B cell (primary cell): ENCODE results near the gene COL11A2. TPM values are rescaled to one million over a fixed set of nuclear protein-coding genes. Genes with fewer than 3 reads are reported as not detected.
"Not testable (repeated sequence)": the region's sequence is repeated elsewhere in the genome, so short reads cannot be mapped to it uniquely, and the experiment has no call there.

ENCODE experiments used
- ATAC-seq: fragments of 200-7000 bp; cut with Tn5 transposase; one replicate; pipeline ENCODE4 v1.10.0; 2021; ENCODE audit warnings: low read depth, mild to moderate bottlenecking, moderate number of reproducible peaks, moderate library complexity
- CTCF ChIA-PET: fragments of 350-600 bp; sonication (Branson Sonifier 250); formaldehyde crosslinking; loops from one replicate; lab custom pipeline; 2021; ENCODE audit warnings: antibody characterized with exemption, inconsistent platforms; lab: Charles Lee
- POLR2A ChIA-PET: fragments of 350-600 bp; sonication (Branson Sonifier 250); formaldehyde crosslinking; loops from one replicate; lab custom pipeline; 2021; ENCODE audit warnings: antibody characterized with exemption; lab: Charles Lee
- DNase-seq: peaks from one replicate; pipeline ENCODE4 v3.0.0; 2013
- H2AFZ ChIP-seq: 2 replicates; pipeline ENCODE4 v1.6.1; 2012; ENCODE audit warnings: mild to moderate bottlenecking, low read depth, low read length; ENCODE audit not compliant: insufficient read depth, poor library complexity, severe bottlenecking
- H3K27ac ChIP-seq, 2 donors: 1 replicate in 1 of 2; 2 replicates in 1 of 2; pipeline ENCODE4 v1.5.1; 2012 to 2013; ENCODE audit warnings: low read length in 2 of 2, mild to moderate bottlenecking in 2 of 2, moderate library complexity in 1 of 2
- H3K27me3 ChIP-seq, 4 experiments: fragments of 200-600 bp in 1 of 4; sonication (generic) in 1 of 4; replicated peaks in 1 of 4; 1 replicate in 2 of 4; 2 replicates in 2 of 4; pipeline versions ENCODE4 v1.6.1 to v1.7.0; 2013 to 2016; ENCODE audit warnings: low read length in 3 of 4, mild to moderate bottlenecking in 2 of 4, mixed read lengths in 1 of 4, moderate library complexity in 1 of 4; ENCODE audit not compliant: insufficient read depth in 4 of 4, control insufficient read depth in 3 of 4; ENCODE audit errors: control extremely low read depth in 1 of 4
- H3K36me3 ChIP-seq, 2 experiments: replicated peaks in 1 of 2; 1 replicate in 1 of 2; 2 replicates in 1 of 2; pipeline versions ENCODE4 v1.6.1 to v1.7.1; 2013; ENCODE audit warnings: low read length in 1 of 2; ENCODE audit not compliant: insufficient read depth in 2 of 2, control insufficient read depth in 1 of 2; ENCODE audit errors: control extremely low read depth in 1 of 2, extremely low read depth in 1 of 2
- H3K4me1 ChIP-seq, 2 donors: fragments of 200-600 bp in 1 of 2; sonication (generic) in 1 of 2; 1 replicate in 1 of 2; 2 replicates in 1 of 2; pipeline versions ENCODE4 v1.5.1 to v1.6.1; 2013 to 2017; ENCODE audit warnings: low read length in 2 of 2; ENCODE audit not compliant: control insufficient read depth in 2 of 2, insufficient read depth in 2 of 2
- H3K4me2 ChIP-seq: replicated peaks from 2 replicates; pipeline ENCODE3; 2012; ENCODE audit warnings: mild to moderate bottlenecking, low read depth, low read length; ENCODE audit not compliant: poor library complexity, severe bottlenecking
- H3K4me3 ChIP-seq, 5 experiments: fragments of 200-600 bp in 1 of 5; sonication (generic) in 1 of 5; 1 replicate in 3 of 5; 2 replicates in 2 of 5; pipeline versions ENCODE4 v1.5.1 to v1.7.0; 2011 to 2016; ENCODE audit warnings: low read length in 4 of 5, mild to moderate bottlenecking in 4 of 5, low read depth in 2 of 5, control low read depth in 1 of 5, moderate library complexity in 1 of 5; ENCODE audit not compliant: insufficient read depth in 1 of 5; ENCODE audit errors: control extremely low read depth in 1 of 5, extremely low read depth in 1 of 5
- H3K79me2 ChIP-seq: fragments of 200-600 bp; sonication (generic); one replicate; pipeline ENCODE4 v1.6.0; 2016; ENCODE audit warnings: low read length; ENCODE audit not compliant: control insufficient read depth, insufficient read depth
- H3K9ac ChIP-seq: fragments of 200-600 bp; sonication (generic); 2 replicates; pipeline ENCODE4 v1.6.1; 2017; ENCODE audit warnings: mild to moderate bottlenecking, low read length, moderate library complexity
- H3K9me3 ChIP-seq, 3 donors: one replicate each; pipeline versions ENCODE4 v1.6.1 to v1.7.1; 2013; ENCODE audit warnings: low read length in 2 of 3; ENCODE audit not compliant: control insufficient read depth in 2 of 3, insufficient read depth in 1 of 3; ENCODE audit errors: control extremely low read depth in 1 of 3
- H4K20me1 ChIP-seq: 2 replicates; pipeline ENCODE4 v1.6.0; 2012; ENCODE audit warnings: mild to moderate bottlenecking, low read length; ENCODE audit not compliant: insufficient read depth, control insufficient read depth, poor library complexity, severe bottlenecking
- H3K27ac Mint-ChIP-seq: one replicate; pipeline ENCODE4 v1.8.0; 2021; ENCODE audit warnings: mixed read lengths
- H3K27me3 Mint-ChIP-seq: one replicate; pipeline ENCODE4 v1.8.0; 2021; ENCODE audit warnings: mixed read lengths
- H3K4me1 Mint-ChIP-seq: one replicate; pipeline ENCODE4 v1.8.0; 2021; ENCODE audit warnings: mixed read lengths
- H3K4me3 Mint-ChIP-seq: one replicate; pipeline ENCODE4 v1.8.0; 2021; ENCODE audit warnings: mixed read lengths
- H3K9me3 Mint-ChIP-seq: one replicate; pipeline ENCODE4 v1.8.0; 2022; ENCODE audit warnings: mixed read lengths; ENCODE audit not compliant: insufficient read depth
- CTCF ChIP-seq: fragments of 200-600 bp; IDR thresholded peaks from one replicate; pipeline ENCODE4 v1.8.0; 2022; ENCODE audit warnings: antibody characterized with exemption, mild to moderate bottlenecking
- EZH2 ChIP-seq: IDR thresholded peaks from 2 replicates; pipeline ENCODE4 v1.6.1; 2012; ENCODE audit warnings: borderline replicate concordance, low read depth, mild to moderate bottlenecking, moderate library complexity, low read length; ENCODE audit not compliant: insufficient read depth, poor library complexity, severe bottlenecking
- WGBS: methylation state at CpG from one replicate; pipeline ENCODE4 v1.1.5; 2013; ENCODE audit warnings: missing lambda C conversion rate; ENCODE audit not compliant: insufficient coverage; 5-methylcytosine and 5-hydroxymethylcytosine counted together
- intact Hi-C: fragments of 100-400 bp; cut with micrococcal nuclease; formaldehyde crosslinking; loops from one replicate; pipeline ENCODE4 v1.10.0; 2022
- polyA plus RNA-seq: library from polyadenylated mRNA; depleted of rRNA; stranded (reverse); fragments of >200 nt; gene quantifications from 2 replicates; pipeline ENCODE4 v1.2.3, GENCODE V29; 2012
- total RNA-seq, 2 donors: library from RNA; stranded (reverse); fragments of 120-200 nt in 1 of 2; gene quantifications; 1 replicate in 1 of 2; 2 replicates in 1 of 2; pipeline versions ENCODE4 v1.2.3 to v1.2.4, GENCODE V29; 2013 to 2022

COL11A2 gene
- total and polyA plus RNA-seq, 2 donors (not counting 1 experiment from before 2014, with no cell fraction given) = 0.39 to 0.82 TPM

DNA sequence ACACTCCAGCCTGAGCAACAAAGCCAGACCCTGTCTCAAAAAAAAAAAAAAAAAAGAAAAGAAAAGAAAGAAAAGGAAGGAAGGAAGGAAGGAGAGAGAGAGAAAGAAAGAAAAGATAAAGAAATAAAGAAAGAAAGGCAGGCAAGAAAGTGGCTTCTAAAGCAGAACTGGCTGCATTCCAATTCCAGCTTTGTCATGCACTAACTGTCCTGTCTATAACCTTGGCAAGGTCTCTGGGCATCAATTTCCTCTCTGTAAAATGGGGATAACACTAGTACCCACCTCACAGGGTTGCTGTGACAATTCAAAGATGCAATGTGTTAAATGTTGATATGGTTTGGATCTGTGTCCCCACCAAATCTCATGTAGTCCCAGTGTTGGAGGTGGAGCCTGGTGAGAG lies 44.1 kb upstream of the COL11A2 start:
- Mint-ChIP-seq H3K27ac (no peak overlapping the region), H3K4me3 (no peak overlapping the region), H3K9me3 (no peaks in the 10 kb centered on the region), H3K4me1 (no peaks in the 10 kb centered on the region), H3K27me3 (peaks cover 55% of the 10 kb centered on the region)
- H3K4me1 ChIP-seq = no peaks in the 10 kb centered on the region
- no peak for TF ChIP-seq EZH2
- no peak for TF ChIP-seq CTCF
- ChIA-PET CTCF (interaction anchor here (0.6 to 1.5 kb wide), 4 partner anchors 12 to 806 kb away, joined by 3 to 7 read pairs (median 3); no protein-coding TSS in a partner anchor), POLR2A (interaction anchor here (0.5 to 0.7 kb wide), 2 partner anchors 10 to 155 kb away, joined by 3 to 5 read pairs; no protein-coding TSS in a partner anchor)
- DNase-seq = no peak
- no peak overlapping the region for H3K27ac ChIP-seq
- intact Hi-C loops = no loop called here
- H4K20me1 ChIP-seq = no peaks in the 10 kb centered on the region
- no peak for ATAC-seq
- no peaks in the 10 kb centered on the region for H3K36me3 ChIP-seq
- no peak overlapping the region for H2AFZ ChIP-seq
- no peaks in the 10 kb centered on the region for H3K9me3 ChIP-seq
- no peak overlapping the region for H3K4me2 ChIP-seq
- H3K4me3 ChIP-seq = no peak overlapping the region
- no peak overlapping the region for H3K9ac ChIP-seq
- H3K27me3 ChIP-seq = peaks cover 0 to 24% (median 3%) of the 10 kb centered on the region in 4 experiments
- no peaks in the 10 kb centered on the region for H3K79me2 ChIP-seq

DNA sequence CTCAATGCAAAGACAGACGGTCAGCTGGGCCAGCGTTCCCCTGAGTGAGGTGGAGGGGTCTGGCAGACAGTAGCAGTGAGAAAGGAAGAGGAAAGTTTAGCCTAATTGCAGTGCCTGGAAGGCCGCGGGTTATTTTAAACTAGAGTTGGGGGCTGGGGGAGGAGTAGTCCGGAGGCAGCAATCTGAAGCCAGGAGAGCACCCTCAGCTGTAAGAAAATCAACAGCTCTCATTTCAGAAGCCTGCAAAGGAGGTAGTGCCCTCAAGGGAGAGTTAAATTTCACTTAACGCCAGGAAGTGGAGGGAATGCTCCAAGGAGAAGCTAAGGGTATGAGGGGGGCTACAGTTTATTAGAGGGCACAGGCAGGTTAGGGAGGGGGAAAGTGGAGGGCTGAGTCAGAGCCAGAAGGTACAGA lies 43.0 kb upstream of the COL11A2 start:
- 78% methylated on average over 4 of the region's 6 CpGs for WGBS
- peaks cover 0 to 24% (median 3%) of the 10 kb centered on the region in 4 experiments for H3K27me3 ChIP-seq
- intact Hi-C loops = no loop called here
- ChIA-PET POLR2A (interaction anchor here (0.8 kb wide), 1 partner anchor 36 kb away, joined by 3 read pairs; the partner anchor contains the start of genes RPS18 and VPS52), CTCF (interaction anchor here (0.7 to 1.3 kb wide), 2 partner anchors 52 to 141 kb away, joined by 3 read pairs; no protein-coding TSS in a partner anchor)
- no peak overlapping the region for H3K4me3 ChIP-seq
- DNase-seq = no peak
- no peak overlapping the region for H3K27ac Mint-ChIP-seq
- no peaks in the 10 kb centered on the region for H3K4me1 Mint-ChIP-seq
- no peaks in the 10 kb centered on the region for H3K9me3 ChIP-seq
- H3K9me3 Mint-ChIP-seq = no peaks in the 10 kb centered on the region
- no peak for TF ChIP-seq CTCF
- TF ChIP-seq EZH2 = no peak
- no peak overlapping the region for H3K27ac ChIP-seq
- no peak overlapping the region for H3K4me2 ChIP-seq
- H3K36me3 ChIP-seq = no peaks in the 10 kb centered on the region
- H3K4me1 ChIP-seq = no peaks in the 10 kb centered on the region
- no peaks in the 10 kb centered on the region for H3K79me2 ChIP-seq
- no peak overlapping the region for H3K4me3 Mint-ChIP-seq
- H2AFZ ChIP-seq = no peak overlapping the region
- H3K9ac ChIP-seq = no peak overlapping the region
- H4K20me1 ChIP-seq = no peaks in the 10 kb centered on the region
- H3K27me3 Mint-ChIP-seq = peaks cover 51% of the 10 kb centered on the region
- no peak for ATAC-seq

- ATAC-seq, H3K27ac ChIP-seq, H3K27ac Mint-ChIP-seq, H4K20me1 ChIP-seq, H2AFZ ChIP-seq, H3K79me2 ChIP-seq, H3K4me2 ChIP-seq, H3K4me1 ChIP-seq, H3K9ac ChIP-seq, H3K4me3 ChIP-seq, POLR2A ChIA-PET, H3K36me3 ChIP-seq, H3K9me3 ChIP-seq, intact Hi-C loops, H3K9me3 Mint-ChIP-seq, DNase-seq, H3K4me3 Mint-ChIP-seq, H3K4me1 Mint-ChIP-seq: not testable (repeated sequence)
- CTCF ChIA-PET = interaction anchor here (0.6 to 1.1 kb wide), 2 partner anchors 21 to 101 kb away, joined by 3 to 4 read pairs; no protein-coding TSS in a partner anchor
- H3K27me3 Mint-ChIP-seq = peaks cover 44% of the 10 kb centered on the region
- peaks cover 0 to 16% (median 8%) of the 10 kb centered on the region in 4 experiments for H3K27me3 ChIP-seq
- 100% methylated on average over 1 of the region's 14 CpGs for WGBS
Measured at GRCh38 chr6:33226503-33227120, 34.3 kb upstream of the COL11A2 start.
